GM12873 (cell line): ENCODE data around the gene ZBTB7B.

Source experiments
- CTCF ChIP-seq: IDR thresholded peaks from 2 replicates; pipeline ENCODE4 v1.5.1; 2012; ENCODE audit warnings: low read depth, mild to moderate bottlenecking, moderate library complexity, low read length, control low read depth; ENCODE audit not compliant: insufficient read depth; ENCODE audit errors: missing control alignments

Gene ZBTB7B

GRCh38 chr1:155023627-155024026 is 21.0 kb downstream of the ZBTB7B start:
- no peak for TF ChIP-seq CTCF

DNA sequence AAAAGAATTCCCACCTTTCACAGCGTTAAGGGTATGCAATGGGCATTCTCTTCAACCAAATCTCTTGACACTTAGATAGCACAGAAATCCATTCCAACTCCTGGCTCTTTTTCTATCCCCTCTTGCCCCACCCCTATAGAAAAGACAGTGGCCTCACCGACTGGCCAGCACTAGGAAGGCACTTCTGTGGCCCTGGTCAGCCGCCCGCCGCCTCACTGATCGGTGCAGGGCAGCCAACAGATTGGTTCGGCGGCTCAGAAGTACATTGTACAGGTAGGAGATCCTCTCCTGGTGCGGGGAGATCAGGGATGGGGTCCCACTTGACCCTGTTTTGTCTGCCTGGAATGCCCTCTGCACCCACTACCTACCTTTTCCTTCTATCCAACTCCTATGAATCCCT is 21.7 kb downstream of the ZBTB7B start:
- TF ChIP-seq CTCF: no peak

DNA sequence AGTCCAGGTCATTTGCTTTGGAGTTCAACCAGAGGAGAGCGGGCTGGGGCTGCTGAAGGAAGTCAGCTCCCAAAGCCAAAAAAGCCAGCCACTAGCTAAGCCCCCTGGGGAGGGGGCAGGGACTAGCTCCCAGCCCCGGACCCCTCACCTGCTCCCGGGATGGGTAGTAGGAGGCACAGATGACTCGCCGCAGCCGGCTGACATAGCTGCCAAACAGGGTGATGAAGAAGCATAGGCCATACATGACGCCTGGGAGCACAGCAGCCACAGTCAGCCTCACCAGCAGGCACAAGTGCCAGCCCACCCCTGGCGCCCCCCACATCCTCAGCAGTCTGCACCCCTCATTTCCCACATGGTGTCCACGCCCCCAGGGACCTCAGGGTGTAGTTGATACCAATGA is 23.6 kb downstream of the ZBTB7B start:
- no peak for TF ChIP-seq CTCF

DNA sequence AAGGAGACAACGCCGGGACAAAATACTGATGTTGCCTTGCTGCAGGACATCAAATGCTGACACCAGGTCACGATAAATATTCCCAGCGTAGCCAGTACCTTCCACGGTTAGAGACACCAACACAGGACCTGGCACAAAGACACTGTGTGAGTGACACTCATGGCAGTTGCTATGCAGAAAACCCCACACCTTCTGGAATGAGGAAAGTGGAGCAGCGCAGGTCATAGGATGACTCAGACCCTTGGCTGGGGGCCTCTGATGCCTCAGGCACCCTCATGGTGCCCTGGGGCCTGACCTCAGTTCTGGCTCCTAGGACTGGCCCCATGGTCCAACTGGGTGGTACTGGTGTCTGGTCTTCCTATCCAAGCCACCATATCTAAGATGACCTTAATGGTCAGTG is 24.0 kb downstream of the ZBTB7B start:
- TF ChIP-seq CTCF: no peak

- TF ChIP-seq CTCF: no peak
Observed at GRCh38 chr1:155029513-155030242, 27.1 kb downstream of the ZBTB7B start.

DNA sequence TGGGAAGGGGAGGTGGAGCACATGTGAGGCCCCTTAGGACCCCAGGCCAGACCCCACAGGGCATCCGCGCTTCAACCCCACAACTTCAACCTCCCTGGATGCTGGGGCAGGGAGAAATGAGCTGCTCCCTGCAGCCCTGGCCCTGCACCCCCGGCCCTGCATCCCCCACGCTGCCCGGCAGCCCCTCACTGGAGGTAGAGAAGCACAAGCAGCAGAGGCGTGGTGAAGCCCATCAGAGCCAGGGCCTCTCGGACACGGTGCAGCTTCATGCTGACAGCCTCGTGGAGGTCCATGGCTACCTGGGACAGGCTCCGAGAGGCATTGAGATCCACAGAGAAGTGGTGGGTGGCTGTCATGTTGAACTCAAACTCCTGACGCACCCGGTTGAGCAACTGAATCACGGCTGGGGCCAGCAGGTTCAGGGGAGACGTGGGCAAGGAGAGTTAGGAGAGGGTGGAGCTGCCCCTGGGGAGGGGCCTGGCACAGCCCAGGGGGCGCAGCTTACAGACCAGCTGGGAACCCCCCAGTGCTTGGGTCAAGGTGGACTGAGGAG is 27.7 kb downstream of the ZBTB7B start:
- no peak for TF ChIP-seq CTCF

DNA sequence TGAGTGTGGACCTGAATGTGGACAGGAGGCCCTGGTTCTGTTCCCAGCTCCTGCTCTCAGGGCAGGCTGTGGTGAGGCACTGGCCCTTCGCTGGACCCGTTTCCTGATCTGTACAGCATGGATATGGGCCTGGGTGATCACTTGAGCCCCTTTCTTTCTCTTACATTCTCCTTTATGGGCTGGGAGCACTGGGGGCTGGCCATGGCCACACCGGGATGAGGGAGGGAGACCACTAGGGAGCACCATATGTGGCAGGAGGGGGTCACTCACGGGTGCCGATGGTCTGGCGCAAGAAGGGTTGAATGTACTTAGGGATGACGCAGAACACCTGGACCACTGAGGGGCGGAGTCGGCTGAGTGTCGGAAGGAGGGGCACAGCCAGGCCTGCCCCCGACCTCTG is 28.3 kb downstream of the ZBTB7B start:
- TF ChIP-seq CTCF: no peak

DNA sequence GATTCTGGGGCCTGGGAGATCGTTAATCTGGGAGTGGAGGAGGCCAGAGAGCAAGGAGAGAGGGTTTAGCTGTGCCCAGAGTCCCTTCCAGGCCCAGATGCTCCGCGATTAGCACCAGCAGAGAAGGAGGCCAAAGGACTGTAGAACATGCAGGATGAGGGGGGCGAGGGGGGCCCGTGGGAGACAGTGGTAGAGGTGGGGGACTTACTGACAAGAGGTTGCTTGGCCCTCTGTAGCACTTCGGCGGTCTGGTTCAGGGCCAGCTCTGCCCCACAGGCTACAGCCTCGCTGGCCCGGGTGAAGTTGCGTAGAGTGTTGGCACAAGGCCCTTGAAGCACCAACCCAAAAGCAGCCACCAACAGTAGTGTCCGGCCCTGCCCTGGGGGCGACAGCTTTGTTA is 30.3 kb downstream of the ZBTB7B start:
- no peak for TF ChIP-seq CTCF
